Measurements from ENCODE around the gene CLASP2. TPM values are rescaled to one million over a fixed set of nuclear protein-coding genes. Genes with fewer than 3 reads are reported as not detected.

The CLASP2 gene
- total and polyA plus RNA-seq, 2 of the 4 experiments (the other 2 are of a cell fraction): 11.9 to 49.1 TPM

DNA sequence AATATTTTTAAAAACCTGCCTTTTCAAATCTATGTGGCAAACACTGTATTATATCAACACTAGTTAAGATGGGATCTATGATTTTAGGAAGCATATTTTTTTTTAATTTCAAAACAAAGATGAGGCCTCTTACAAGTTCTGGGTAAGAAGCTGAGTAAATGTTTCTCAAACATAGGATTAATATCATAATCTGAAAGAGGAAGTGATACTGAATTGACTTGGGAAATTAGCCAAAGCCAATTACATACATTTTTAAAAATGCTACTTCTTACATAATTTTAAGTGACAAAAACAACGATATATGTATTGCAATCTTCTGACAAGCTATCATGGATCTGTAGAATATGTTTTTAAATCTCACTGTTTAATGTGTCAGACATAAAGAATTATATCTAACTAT, 142.7 kb downstream of the CLASP2 start:
- POLR2A ChIA-PET (ENCODE audit: unreplicated experiment): no interaction called here
- in situ Hi-C loops (cut with MboI; ENCODE audit: low sequenced_read_pairs): no loop called here

More for the DNA sequence above, 142.7 kb downstream of the CLASP2 start:
- no peak overlapping the region for H3K23ac ChIP-seq (ENCODE audit: low read depth, low read length)
- intact Hi-C loops (cut with micrococcal nuclease) (no loop called here), dilution Hi-C loops (cut with HindIII; ENCODE audit: low sequenced_read_pairs, unreplicated experiment) (no loop called here)
- TF ChIP-seq, protein P1, sequence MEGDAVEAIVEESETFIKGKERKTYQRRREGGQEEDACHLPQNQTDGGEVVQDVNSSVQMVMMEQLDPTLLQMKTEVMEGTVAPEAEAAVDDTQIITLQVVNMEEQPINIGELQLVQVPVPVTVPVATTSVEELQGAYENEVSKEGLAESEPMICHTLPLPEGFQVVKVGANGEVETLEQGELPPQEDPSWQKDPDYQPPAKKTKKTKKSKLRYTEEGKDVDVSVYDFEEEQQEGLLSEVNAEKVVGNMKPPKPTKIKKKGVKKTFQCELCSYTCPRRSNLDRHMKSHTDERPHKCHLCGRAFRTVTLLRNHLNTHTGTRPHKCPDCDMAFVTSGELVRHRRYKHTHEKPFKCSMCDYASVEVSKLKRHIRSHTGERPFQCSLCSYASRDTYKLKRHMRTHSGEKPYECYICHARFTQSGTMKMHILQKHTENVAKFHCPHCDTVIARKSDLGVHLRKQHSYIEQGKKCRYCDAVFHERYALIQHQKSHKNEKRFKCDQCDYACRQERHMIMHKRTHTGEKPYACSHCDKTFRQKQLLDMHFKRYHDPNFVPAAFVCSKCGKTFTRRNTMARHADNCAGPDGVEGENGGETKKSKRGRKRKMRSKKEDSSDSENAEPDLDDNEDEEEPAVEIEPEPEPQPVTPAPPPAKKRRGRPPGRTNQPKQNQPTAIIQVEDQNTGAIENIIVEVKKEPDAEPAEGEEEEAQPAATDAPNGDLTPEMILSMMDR (conservative IDR thresholded peaks at IDR 0.05; ENCODE audit: low read depth, low read length): no peak
- TF ChIP-seq NFE2L2 (IDR thresholded peaks at IDR 0.05; ENCODE audit: low read depth, low read length) (no peak), CEBPB (IDR thresholded peaks at IDR 0.05; ENCODE audit: low read depth, low read length) (no peak), RAD21 (IDR thresholded peaks at IDR 0.05; ENCODE audit: low read length) (no peak), CHD1 (IDR thresholded peaks at IDR 0.05; ENCODE audit: low read depth, low read length) (no peak), RFX5 (IDR thresholded peaks at IDR 0.05; ENCODE audit: low read depth, low read length) (no peak), MAZ (IDR thresholded peaks at IDR 0.05; ENCODE audit: borderline replicate concordance, low read depth, low read length) (no peak)
- TF ChIP-seq, protein P2, sequence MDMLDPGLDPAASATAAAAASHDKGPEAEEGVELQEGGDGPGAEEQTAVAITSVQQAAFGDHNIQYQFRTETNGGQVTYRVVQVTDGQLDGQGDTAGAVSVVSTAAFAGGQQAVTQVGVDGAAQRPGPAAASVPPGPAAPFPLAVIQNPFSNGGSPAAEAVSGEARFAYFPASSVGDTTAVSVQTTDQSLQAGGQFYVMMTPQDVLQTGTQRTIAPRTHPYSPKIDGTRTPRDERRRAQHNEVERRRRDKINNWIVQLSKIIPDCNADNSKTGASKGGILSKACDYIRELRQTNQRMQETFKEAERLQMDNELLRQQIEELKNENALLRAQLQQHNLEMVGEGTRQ (IDR thresholded peaks at IDR 0.05; ENCODE audit: low read depth, low read length): no peak
- no peak overlapping the region for H3K4ac ChIP-seq (ENCODE audit: low read depth, low read length)
- DNase-seq (no peak), ATAC-seq (ENCODE audit: low read depth) (no peak)
- BruUV-seq (replicated peaks): no TSS peak
- H3K9me3 ChIP-seq (ENCODE audit: control insufficient read depth, insufficient read depth, low read length): no peaks in the 10 kb centered on the region
- no peak overlapping the region for H4K8ac ChIP-seq (ENCODE audit: low read depth in 2 of 2, low read length in 2 of 2)
- H3K9ac ChIP-seq (ENCODE audit: low read depth, low read length): no peak overlapping the region
- no peak overlapping the region for H2BK5ac ChIP-seq (ENCODE audit: low read depth, low read length, poor library complexity, severe bottlenecking)
- no peak overlapping the region for H3K4me2 ChIP-seq (ENCODE audit: low read depth, low read length)
- H2BK15ac ChIP-seq (ENCODE audit: low read depth, low read length): no peak overlapping the region
- H3K36me3 ChIP-seq (ENCODE audit: control insufficient read depth, insufficient read depth, low read length): peaks cover 3% of the 10 kb centered on the region; the same call in 1 of the 2 replicates
- H3K18ac ChIP-seq (ENCODE audit: low read depth, low read length): no peak overlapping the region
- peaks cover 0 to 4% of the 10 kb centered on the region in 2 experiments; a peak in 2 of 4 replicates for H3K79me1 ChIP-seq (ENCODE audit: low read depth in 1 of 2, low read length in 2 of 2)
- H3K4me3 ChIP-seq (ENCODE audit: insufficient read depth, low read depth, low read length): no peak overlapping the region
- WGBS, 2 experiments (ENCODE audit: extremely low coverage in 2 of 2, insufficient read length in 1 of 2): no CpG with 5 or more reads among the region's 1 CpG
- no peak overlapping the region for H2AK5ac ChIP-seq (ENCODE audit: low read depth, low read length)
- no peak overlapping the region for H3K14ac ChIP-seq (replicated peaks; ENCODE audit: low read depth, low read length)
- no peak overlapping the region for H4K91ac ChIP-seq (ENCODE audit: insufficient read depth, low read depth, low read length)
- no peak overlapping the region for H2BK120ac ChIP-seq (ENCODE audit: low read depth, low read length)
- no peak overlapping the region for H4K5ac ChIP-seq (ENCODE audit: low read depth, low read length)
- H3K9me1 ChIP-seq (ENCODE audit: insufficient read depth, low read length): no peaks in the 10 kb centered on the region
- CTCF ChIA-PET: no interaction called here
- H2AFZ ChIP-seq (replicated peaks; ENCODE audit: low read length, poor library complexity): no peak overlapping the region
- H4K20me1 ChIP-seq (ENCODE audit: insufficient read depth, low read length): no peaks in the 10 kb centered on the region
- H3K27ac ChIP-seq (ENCODE audit: insufficient read depth, low read length): no peak overlapping the region
- no peaks in the 10 kb centered on the region for H3K27me3 ChIP-seq (ENCODE audit: control insufficient read depth, insufficient read depth, low read length)
- H2BK20ac ChIP-seq (ENCODE audit: low read depth, low read length): no peak overlapping the region
- peaks cover 3% of the 10 kb centered on the region for H3K4me1 ChIP-seq (ENCODE audit: control insufficient read depth, insufficient read depth, low read length)
- H3K56ac ChIP-seq (ENCODE audit: extremely low read depth, insufficient read depth, low read length): no peak overlapping the region
- H2AK9ac ChIP-seq (replicated peaks; ENCODE audit: low read depth, low read length, poor library complexity): no peak overlapping the region

All from IMR-90 (cell line).